GM23338 (cell line): ENCODE measurements around the gene DLG2. TPM values are rescaled to one million over a fixed set of nuclear protein-coding genes. Genes with fewer than 3 reads are reported as not detected.

Experiments
- ATAC-seq: fragments of 200-7000 bp; cut with Tn5 transposase; 3 replicates; pipeline ENCODE4 v1.9.1; 2020
- DNase-seq: peaks from one replicate; pipeline ENCODE4 v3.0.0-alpha.2; 2015; ENCODE audit warnings: low spot score
- H2AFZ ChIP-seq: fragments of 200-600 bp; sonication (generic); 2 replicates; pipeline ENCODE4 v1.8.0; 2016; ENCODE audit warnings: antibody characterized with exemption, mild to moderate bottlenecking, moderate library complexity
- H3F3A ChIP-seq: fragments of 200-600 bp; sonication (generic); replicated peaks from 2 replicates; pipeline ENCODE4 v1.8.0; 2017; ENCODE audit warnings: antibody characterized with exemption, mixed run types, low read depth
- H3K27ac ChIP-seq: fragments of 200-600 bp; sonication (generic); 2 replicates; pipeline ENCODE4 v1.6.1; 2016; ENCODE audit warnings: low read depth
- H3K27me3 ChIP-seq: fragments of 200-600 bp; sonication (generic); 2 replicates; pipeline ENCODE4 v1.8.0; 2016; ENCODE audit warnings: mild to moderate bottlenecking, mixed run types, moderate library complexity; ENCODE audit not compliant: insufficient read depth
- H3K36me3 ChIP-seq: fragments of 200-600 bp; sonication (generic); 2 replicates; pipeline ENCODE4 v1.8.0; 2016; ENCODE audit warnings: mild to moderate bottlenecking; ENCODE audit not compliant: insufficient read depth
- H3K4me1 ChIP-seq: fragments of 200-600 bp; sonication (generic); 2 replicates; pipeline ENCODE4 v1.8.0; 2016; ENCODE audit warnings: mild to moderate bottlenecking, moderate library complexity; ENCODE audit not compliant: insufficient read depth
- H3K4me2 ChIP-seq: fragments of 200-600 bp; sonication (generic); 2 replicates; pipeline ENCODE4 v1.7.1; 2017; ENCODE audit warnings: mixed run types
- H3K4me3 ChIP-seq: fragments of 200-600 bp; sonication (generic); 2 replicates; pipeline ENCODE4 v1.6.1; 2016; ENCODE audit warnings: mixed run types
- H3K79me2 ChIP-seq: fragments of 200-600 bp; sonication (generic); replicated peaks from 2 replicates; pipeline ENCODE4 v1.8.0; 2017; ENCODE audit warnings: mild to moderate bottlenecking; ENCODE audit not compliant: insufficient read depth
- H3K9me2 ChIP-seq: fragments of 200-600 bp; sonication (generic); 2 replicates; pipeline ENCODE4 v1.8.0; 2017; ENCODE audit not compliant: insufficient read depth
- H4K20me1 ChIP-seq: fragments of 200-600 bp; sonication (generic); replicated peaks from 2 replicates; pipeline ENCODE4 v1.8.0; 2017; ENCODE audit warnings: mild to moderate bottlenecking; ENCODE audit not compliant: insufficient read depth
- H3K27ac Mint-ChIP-seq: 2 replicates; pipeline ENCODE4 v1.8.0; 2020; ENCODE audit warnings: inconsistent platforms, mild to moderate bottlenecking, moderate library complexity, mixed read lengths
- H3K27me3 Mint-ChIP-seq: 3 replicates; pipeline ENCODE4 v1.8.0; 2022; ENCODE audit warnings: low read depth, mild to moderate bottlenecking, moderate library complexity, mixed read lengths, inconsistent platforms; ENCODE audit not compliant: insufficient read depth, poor library complexity
- H3K36me3 Mint-ChIP-seq: 3 replicates; pipeline ENCODE4 v1.8.0; 2021; ENCODE audit warnings: low read depth, mild to moderate bottlenecking, inconsistent platforms, moderate library complexity, mixed read lengths
- H3K4me1 Mint-ChIP-seq: 3 replicates; pipeline ENCODE4 v1.8.0; 2020; ENCODE audit warnings: mild to moderate bottlenecking, inconsistent platforms, mixed read lengths
- H3K4me3 Mint-ChIP-seq: 3 replicates; pipeline ENCODE4 v1.8.0; 2021; ENCODE audit warnings: moderate library complexity, mild to moderate bottlenecking, inconsistent platforms, mixed read lengths
- H3K9me3 Mint-ChIP-seq: 3 replicates; pipeline ENCODE4 v1.8.0; 2020; ENCODE audit warnings: moderate library complexity, mild to moderate bottlenecking, inconsistent platforms, mixed read lengths
- CREB1 ChIP-seq: fragments of 250-450 bp; sonication (Bioruptor Pico); IDR thresholded peaks from 2 replicates; pipeline ENCODE4 v1.5.0; 2020; ENCODE audit warnings: low read depth, mild to moderate bottlenecking, moderate library complexity
- CTCF ChIP-seq, 2 experiments: fragments of 200-600 bp in 1 of 2; sonication (generic) in 1 of 2; conservative IDR thresholded peaks; 2 replicates each; pipeline versions ENCODE4 v1.5.1 to v1.6.1; 2016 to 2017; ENCODE audit warnings: antibody characterized with exemption in 2 of 2, low read depth in 2 of 2, mild to moderate bottlenecking in 2 of 2, moderate library complexity in 1 of 2
- ETS1 ChIP-seq: IDR thresholded peaks from 2 replicates; pipeline ENCODE4 v1.6.1; 2016; ENCODE audit warnings: antibody characterized with exemption
- EZH2 ChIP-seq: fragments of 200-600 bp; sonication (generic); IDR thresholded peaks from one replicate; pipeline ENCODE4 v1.8.0; 2017; ENCODE audit warnings: antibody characterized with exemption, mild to moderate bottlenecking, low read depth; ENCODE audit not compliant: unreplicated experiment
- EZH2phosphoT487 ChIP-seq: fragments of 200-600 bp; sonication (generic); IDR thresholded peaks from one replicate; pipeline ENCODE4 v1.8.1; 2018; ENCODE audit warnings: antibody characterized with exemption; ENCODE audit not compliant: unreplicated experiment
- JUNB ChIP-seq: IDR thresholded peaks from one replicate; pipeline ENCODE4 v1.6.1; 2016; ENCODE audit warnings: antibody characterized with exemption; ENCODE audit not compliant: unreplicated experiment
- NANOG ChIP-seq: IDR thresholded peaks from 2 replicates; pipeline ENCODE4 v1.6.1; 2016; ENCODE audit warnings: antibody characterized with exemption, borderline replicate concordance
- POLR2AphosphoS5 ChIP-seq: IDR thresholded peaks from 2 replicates; pipeline ENCODE4 v1.6.1; 2016; ENCODE audit warnings: antibody characterized with exemption, low read depth
- REST ChIP-seq: IDR thresholded peaks from one replicate; pipeline ENCODE4 v1.6.1; 2018; ENCODE audit warnings: antibody characterized with exemption; ENCODE audit not compliant: unreplicated experiment
- STAT1 ChIP-seq: IDR thresholded peaks from one replicate; pipeline ENCODE4 v1.6.1; 2016; ENCODE audit warnings: antibody characterized with exemption; ENCODE audit not compliant: unreplicated experiment
- ZNF114 ChIP-seq: fragments of 250-450 bp; sonication (Bioruptor Pico); IDR thresholded peaks from 2 replicates; pipeline ENCODE4 v1.5.0; 2020; ENCODE audit warnings: mild to moderate bottlenecking, moderate library complexity
- ZNF331 ChIP-seq: fragments of 250-450 bp; sonication (Bioruptor Pico); IDR thresholded peaks from 2 replicates; pipeline ENCODE4 v1.5.0; 2020; ENCODE audit warnings: low read depth, mild to moderate bottlenecking, moderate library complexity
- ZNF462 ChIP-seq: fragments of 250-450 bp; sonication (Bioruptor Pico); IDR thresholded peaks from 2 replicates; pipeline ENCODE4 v1.5.0; 2020; ENCODE audit warnings: mild to moderate bottlenecking, moderate library complexity
- polyA plus RNA-seq: library from polyadenylated mRNA; unstranded; fragments of >200 nt; fragmentation: Nextera tagmentation; extraction: Ambion mirVana; gene quantifications from 2 replicates; pipeline ENCODE4 v1.2.1, GENCODE V29; 2016
- total RNA-seq: library from RNA; depleted of rRNA; stranded (reverse); fragments of >200 nt; shearing (Covaris generic); gene quantifications from 2 replicates; pipeline ENCODE4 v1.2.3, GENCODE V29; 2014

DLG2 gene
- total and polyA plus RNA-seq, 2 experiments from 2014 or later: 19.8 to 21.5 TPM

GRCh38 chr11:83744620-83745192 is 1882.4 kb downstream of the DLG2 start:
- Mint-ChIP-seq H3K36me3 (no peaks in the 10 kb centered on the region), H3K4me1 (no peaks in the 10 kb centered on the region), H3K27me3 (no peaks in the 10 kb centered on the region), H3K27ac (no peak overlapping the region), H3K9me3 (peaks cover 13% of the 10 kb centered on the region; the same call in 2 of the 3 replicates), H3K4me3 (no peak overlapping the region)
- no peaks in the 10 kb centered on the region for H3F3A ChIP-seq
- H3K79me2 ChIP-seq: no peaks in the 10 kb centered on the region
- H2AFZ ChIP-seq: no peak overlapping the region
- no peak overlapping the region for H3K4me3 ChIP-seq
- H3K27ac ChIP-seq: no peak overlapping the region
- no peaks in the 10 kb centered on the region for H3K4me1 ChIP-seq
- no peaks in the 10 kb centered on the region for H3K36me3 ChIP-seq
- H3K9me2 ChIP-seq: 0 out of 2 replicates have a peak, but pooled peaks cover 6% of the 10 kb centered on the region
- no peaks in the 10 kb centered on the region for H3K27me3 ChIP-seq
- ATAC-seq: no peak
- H4K20me1 ChIP-seq: no peaks in the 10 kb centered on the region
- no peak for DNase-seq
- no peak overlapping the region for H3K4me2 ChIP-seq
- TF ChIP-seq JUNB: no peak
- TF ChIP-seq ZNF114 (CRISPR knock-in tag): no peak
- TF ChIP-seq POLR2AphosphoS5: no peak
- no peak for TF ChIP-seq ZNF331 (CRISPR knock-in tag)
- no peak for TF ChIP-seq EZH2
- TF ChIP-seq ZNF462 (CRISPR knock-in tag): no peak
- no peak for TF ChIP-seq CREB1 (CRISPR knock-in tag)
- TF ChIP-seq NANOG: no peak
- TF ChIP-seq STAT1: no peak
- no peak for TF ChIP-seq ETS1
- no peak for TF ChIP-seq CTCF (conservative IDR thresholded peaks at IDR 0.05; ENCODE audit: low read depth in 2 of 2)
- no peak for TF ChIP-seq EZH2phosphoT487
- TF ChIP-seq REST: no peak
